Esophagus squamous epithelium (tissue), 4 donors: Measurements from ENCODE around the gene PXYLP1.

ENCODE experiments used
- POLR2A ChIP-seq, 4 donors: fragments of 450-650 bp; IDR thresholded peaks; one replicate each; pipeline ENCODE4 v1.6.1; 2017; ENCODE audit warnings: antibody characterized with exemption in 4 of 4, mild to moderate bottlenecking in 4 of 4, moderate library complexity in 3 of 4
- TF ChIP-seq, protein P1 (sequence below), 6 experiments: fragments of 450-650 bp in 4 of 6; fragments of 200-600 bp in 2 of 6; sonication (generic) in 2 of 6; IDR thresholded peaks; one replicate each; pipeline ENCODE4 v1.5.1; 2016 to 2019; ENCODE audit warnings: antibody characterized with exemption in 6 of 6, mild to moderate bottlenecking in 4 of 6, moderate library complexity in 4 of 6

GRCh38 chr3:141227216-141227615, 4.4 kb upstream of the PXYLP1 start:
- no peak for TF ChIP-seq POLR2A (IDR thresholded peaks at IDR 0.05)
- TF ChIP-seq, protein P1, sequence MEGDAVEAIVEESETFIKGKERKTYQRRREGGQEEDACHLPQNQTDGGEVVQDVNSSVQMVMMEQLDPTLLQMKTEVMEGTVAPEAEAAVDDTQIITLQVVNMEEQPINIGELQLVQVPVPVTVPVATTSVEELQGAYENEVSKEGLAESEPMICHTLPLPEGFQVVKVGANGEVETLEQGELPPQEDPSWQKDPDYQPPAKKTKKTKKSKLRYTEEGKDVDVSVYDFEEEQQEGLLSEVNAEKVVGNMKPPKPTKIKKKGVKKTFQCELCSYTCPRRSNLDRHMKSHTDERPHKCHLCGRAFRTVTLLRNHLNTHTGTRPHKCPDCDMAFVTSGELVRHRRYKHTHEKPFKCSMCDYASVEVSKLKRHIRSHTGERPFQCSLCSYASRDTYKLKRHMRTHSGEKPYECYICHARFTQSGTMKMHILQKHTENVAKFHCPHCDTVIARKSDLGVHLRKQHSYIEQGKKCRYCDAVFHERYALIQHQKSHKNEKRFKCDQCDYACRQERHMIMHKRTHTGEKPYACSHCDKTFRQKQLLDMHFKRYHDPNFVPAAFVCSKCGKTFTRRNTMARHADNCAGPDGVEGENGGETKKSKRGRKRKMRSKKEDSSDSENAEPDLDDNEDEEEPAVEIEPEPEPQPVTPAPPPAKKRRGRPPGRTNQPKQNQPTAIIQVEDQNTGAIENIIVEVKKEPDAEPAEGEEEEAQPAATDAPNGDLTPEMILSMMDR (IDR thresholded peaks at IDR 0.05): no peak
